Stimulated activated CD8-positive, alpha-beta memory T cell treated with anti-CD3 and anti-CD28 coated beads, Interleukin-12 subunit alpha, Interleukin-12 subunit beta, amount 100 ng/mL, for 4 hours (primary cell): ENCODE measurements around the gene HMCN2.

Experiments
- DNase-seq: peaks from one replicate; pipeline ENCODE4 v3.0.0-alpha.2; 2020; ENCODE audit warnings: low read depth

HMCN2 gene

DNA sequence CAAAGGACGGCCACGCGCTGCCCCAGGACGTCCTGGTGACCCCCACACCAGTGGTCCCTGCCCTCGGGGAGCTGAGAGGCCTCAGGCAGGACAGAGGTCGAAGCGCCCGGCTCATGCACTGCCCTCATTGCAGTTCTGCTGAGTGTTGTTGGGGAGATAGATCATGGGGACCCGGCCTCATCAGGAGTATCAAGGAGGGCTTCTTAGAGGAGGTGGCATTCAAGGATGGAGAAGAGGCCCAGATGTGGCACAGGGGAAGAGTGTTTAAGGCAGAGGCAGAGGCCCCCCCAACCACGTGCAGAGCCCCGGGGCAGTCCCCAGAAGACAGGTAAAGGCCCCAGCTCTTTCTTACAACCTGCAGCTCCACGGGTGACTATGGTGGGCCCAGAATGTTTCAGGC, 205.4 kb downstream of the HMCN2 start:
- no peak for DNase-seq

GRCh38 chr9:130471411-130472183, 206.0 kb downstream of the HMCN2 start:
- DNase-seq = no peak

GRCh38 chr9:130472184-130472705, 206.7 kb downstream of the HMCN2 start:
- no peak for DNase-seq

DNA sequence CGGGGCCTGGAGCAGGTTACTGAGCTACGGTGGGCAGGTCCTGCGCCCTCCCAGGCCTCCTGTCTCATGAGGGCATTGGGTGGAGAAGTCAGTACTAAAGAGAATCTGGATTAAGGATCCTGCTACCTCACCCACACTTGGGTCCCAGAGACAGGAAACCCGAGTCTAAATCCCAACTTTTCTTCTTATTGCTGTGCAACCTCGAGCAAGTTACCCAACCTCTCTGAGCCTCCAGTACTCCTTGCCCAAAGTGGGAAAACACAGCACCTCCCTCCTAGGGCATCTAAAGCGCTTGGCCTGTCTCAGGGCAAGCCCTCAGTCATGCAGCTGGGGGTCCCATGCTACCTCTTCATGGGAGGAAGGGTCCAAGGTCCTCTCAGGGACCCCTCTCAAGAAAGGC, 207.4 kb downstream of the HMCN2 start:
- no peak for DNase-seq

DNA sequence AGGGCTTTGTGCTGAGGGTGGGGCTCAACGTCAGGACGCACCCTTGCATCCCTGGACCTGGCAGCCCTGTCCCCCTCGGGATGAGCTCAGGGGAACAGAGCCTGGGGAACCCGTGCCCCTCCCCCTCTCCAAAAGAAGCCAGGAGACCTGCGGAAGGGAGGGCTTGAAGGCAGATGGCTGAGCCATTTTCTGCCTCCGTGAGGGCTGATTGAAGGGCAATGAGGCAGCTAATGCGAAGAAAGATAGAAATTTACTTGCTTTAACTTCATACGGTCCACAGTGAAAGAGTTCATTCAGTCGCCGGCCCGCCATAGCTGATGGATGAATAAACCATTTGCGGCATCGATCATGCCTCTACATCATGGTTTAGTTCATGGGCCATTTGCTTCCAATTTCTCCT, 208.0 kb downstream of the HMCN2 start:
- no peak for DNase-seq

- no peak for DNase-seq
Measured at GRCh38 chr9:130474106-130474505, 208.5 kb downstream of the HMCN2 start.

DNA sequence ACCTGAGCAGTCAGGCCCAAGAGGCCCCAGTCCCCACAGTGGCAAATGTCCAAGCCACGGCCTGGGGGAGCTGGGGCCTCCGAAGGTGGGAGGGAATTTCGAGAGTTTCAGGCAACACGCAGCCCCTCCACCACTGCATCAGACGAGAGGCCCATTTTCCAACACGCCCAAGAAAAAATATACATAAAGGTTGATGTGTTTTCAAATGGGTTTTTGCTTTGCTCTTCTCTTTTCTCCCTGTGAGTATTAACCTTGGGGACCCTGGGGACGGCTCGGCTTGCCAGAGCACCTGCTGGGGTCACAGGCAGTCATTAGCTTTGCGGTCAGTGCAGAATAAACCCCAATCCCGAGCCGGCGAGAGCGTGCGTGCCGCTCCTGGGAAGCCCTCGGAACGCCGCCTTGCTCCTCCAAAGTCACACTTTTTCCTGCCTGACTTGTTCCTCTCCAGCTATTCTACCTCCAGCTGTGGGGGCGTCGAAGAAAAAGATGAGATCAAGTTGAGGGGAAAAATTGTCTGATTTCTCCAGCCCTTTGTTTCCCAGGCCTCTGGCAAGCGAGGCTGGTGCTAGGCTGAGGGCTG, 210.7 kb downstream of the HMCN2 start:
- DNase-seq = no peak

- no peak for DNase-seq
Measured at GRCh38 chr9:130477564-130477963, 212.0 kb downstream of the HMCN2 start.

GRCh38 chr9:130478152-130478551, 212.6 kb downstream of the HMCN2 start:
- no peak for DNase-seq

GRCh38 chr9:130478736-130479575, 213.4 kb downstream of the HMCN2 start:
- no peak for DNase-seq

- no peak for DNase-seq
Measured at GRCh38 chr9:130479587-130479986, 214.0 kb downstream of the HMCN2 start.

DNA sequence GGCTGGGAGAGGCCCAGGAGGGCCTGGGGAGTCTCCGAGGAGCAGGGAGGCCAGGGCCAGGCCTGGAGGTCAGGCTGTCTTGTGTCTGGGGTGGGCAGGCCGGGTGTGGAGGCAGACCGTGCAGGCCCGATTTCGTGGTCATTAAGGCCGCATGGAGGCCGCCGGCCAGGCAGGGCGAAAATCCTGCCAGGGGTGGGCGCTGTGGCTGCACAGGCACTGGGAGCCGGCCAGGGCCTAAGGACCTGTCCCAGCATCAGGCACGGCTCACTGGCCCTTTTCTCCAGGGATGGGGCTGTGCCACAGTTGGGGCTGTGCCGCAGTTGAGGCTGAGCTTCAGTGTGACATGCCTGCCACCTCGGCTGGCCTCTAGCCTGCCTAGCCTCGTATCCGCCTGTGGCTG, 215.1 kb downstream of the HMCN2 start:
- DNase-seq = no peak

DNA sequence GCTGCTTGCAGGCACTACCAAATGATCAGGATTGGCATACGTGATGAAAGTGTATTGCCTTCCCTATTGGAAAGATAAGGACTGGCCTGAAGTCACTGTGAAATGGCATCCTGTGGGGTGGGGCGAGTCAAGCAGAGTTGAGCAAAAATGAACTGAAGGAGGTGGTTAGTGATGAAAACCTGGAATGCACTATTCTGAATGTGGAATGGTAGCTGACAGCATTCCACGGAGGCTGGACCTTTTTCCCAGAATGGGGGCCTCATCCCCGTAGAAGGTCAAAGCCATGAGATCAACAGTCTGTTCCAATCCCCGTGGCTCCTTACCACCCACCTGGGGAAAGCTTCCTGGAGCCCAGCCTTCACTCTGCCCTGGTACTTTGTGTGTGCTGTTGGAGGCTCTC, 216.9 kb downstream of the HMCN2 start:
- DNase-seq = no peak

- DNase-seq = no peak
Measured at GRCh38 chr9:130483371-130483971, 217.9 kb downstream of the HMCN2 start.
